Adipocyte (in vitro differentiated cells): ENCODE results near the gene RECQL5.
A peak's percentile ranks its signal among the peaks of the same experiment; 100 is the strongest.

Source experiments
- DNase-seq: peaks from one replicate; pipeline ENCODE4 v3.0.0-alpha.2; 2015; ENCODE audit warnings: low read depth
- H3K27me3 ChIP-seq: replicated peaks from 2 replicates; pipeline ENCODE4 v1.7.0; 2013; ENCODE audit warnings: mild to moderate bottlenecking, low read length, moderate library complexity; ENCODE audit not compliant: control insufficient read depth, insufficient read depth
- H3K36me3 ChIP-seq: 2 replicates; pipeline ENCODE4 v1.7.0; 2013; ENCODE audit warnings: low read length, mild to moderate bottlenecking, moderate library complexity; ENCODE audit not compliant: control insufficient read depth, insufficient read depth, severe bottlenecking
- H3K4me1 ChIP-seq: 2 replicates; pipeline ENCODE4 v1.7.0; 2013; ENCODE audit warnings: mild to moderate bottlenecking, low read length, moderate library complexity; ENCODE audit not compliant: control insufficient read depth, insufficient read depth
- H3K4me3 ChIP-seq: 2 replicates; pipeline ENCODE4 v1.7.0; 2013; ENCODE audit warnings: mild to moderate bottlenecking, low read length, moderate library complexity
- H3K9ac ChIP-seq: 2 replicates; pipeline ENCODE4 v1.7.0; 2013; ENCODE audit warnings: mild to moderate bottlenecking, low read length, moderate library complexity
- H3K9me3 ChIP-seq: 2 replicates; pipeline ENCODE4 v1.7.0; 2013; ENCODE audit warnings: mild to moderate bottlenecking, low read length, moderate library complexity; ENCODE audit not compliant: control insufficient read depth

The RECQL5 gene

DNA sequence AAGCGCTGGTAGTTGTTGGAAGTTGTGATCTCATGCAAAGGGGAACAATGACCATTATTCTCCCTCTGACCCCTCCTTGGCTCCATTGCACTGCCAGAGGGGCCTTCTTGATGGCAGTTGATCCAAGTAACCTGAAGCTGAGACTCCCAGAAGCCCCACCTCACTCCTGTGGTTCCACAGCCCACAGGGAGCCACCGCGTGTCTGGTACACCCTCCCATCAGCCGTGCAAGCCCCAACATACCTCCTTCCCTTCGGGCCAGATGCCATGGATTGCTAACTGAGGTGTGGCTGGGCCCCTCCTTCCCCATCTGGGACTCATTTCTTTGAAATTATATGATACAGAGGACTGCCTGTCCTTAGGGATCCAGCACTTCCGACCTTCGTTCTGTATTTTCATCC is 18.0 kb upstream of the RECQL5 start:
- H3K9ac ChIP-seq: no peak overlapping the region
- H3K4me1 ChIP-seq: peaks cover 46% of the 10 kb centered on the region
- no peaks in the 10 kb centered on the region for H3K9me3 ChIP-seq
- DNase-seq: peak; percentile 88
- H3K27me3 ChIP-seq: no peaks in the 10 kb centered on the region
- H3K4me3 ChIP-seq: no peak overlapping the region
- H3K36me3 ChIP-seq: peaks cover 14% of the 10 kb centered on the region

DNA sequence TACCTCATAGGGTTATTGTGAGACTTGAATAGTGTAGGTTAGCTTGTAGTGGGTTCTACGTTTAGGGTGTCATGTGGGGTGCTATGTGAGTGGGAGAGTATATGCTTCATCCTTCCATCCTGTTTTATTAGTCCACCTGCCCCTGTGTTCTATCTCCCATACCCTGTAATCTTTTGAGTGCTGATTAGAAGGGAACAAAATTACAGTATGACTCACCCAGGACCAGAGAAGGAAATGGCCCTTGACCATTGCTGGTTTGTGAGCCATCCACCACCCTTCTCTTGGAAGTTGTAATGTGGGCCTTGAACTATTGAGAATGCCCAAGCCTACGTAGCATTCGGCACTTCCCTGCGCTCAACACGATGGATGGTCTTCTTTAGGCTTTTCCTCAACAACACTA is 17.3 kb upstream of the RECQL5 start:
- Histone ChIP-seq H3K27me3 (no peaks in the 10 kb centered on the region), H3K9me3 (no peaks in the 10 kb centered on the region), H3K9ac (no peak overlapping the region), H3K4me3 (no peak overlapping the region), H3K4me1 (peaks cover 46% of the 10 kb centered on the region), H3K36me3 (peaks cover 20% of the 10 kb centered on the region)
- DNase-seq: no peak

DNA sequence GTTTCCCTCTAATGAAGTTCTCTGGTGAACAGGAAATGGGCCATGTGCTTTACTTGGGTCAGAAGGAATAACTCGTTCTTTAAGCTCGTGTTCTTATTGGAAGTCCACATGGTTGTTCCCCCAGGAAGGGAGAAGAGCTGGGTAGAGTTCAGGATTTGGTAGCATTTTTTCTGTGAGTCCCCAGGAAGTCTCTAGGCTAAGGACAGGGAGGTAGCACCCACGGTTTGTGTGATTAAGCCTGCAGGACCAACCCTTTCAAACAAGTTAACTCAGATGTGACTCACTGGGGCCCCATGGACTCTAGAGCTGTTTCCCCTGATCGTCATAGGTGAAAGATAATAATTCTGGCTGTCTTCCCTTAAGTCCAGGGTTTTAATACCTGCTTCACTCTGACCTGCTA is 16.6 kb upstream of the RECQL5 start:
- DNase-seq: peak; percentile 49
- peaks cover 23% of the 10 kb centered on the region for H3K36me3 ChIP-seq

DNA sequence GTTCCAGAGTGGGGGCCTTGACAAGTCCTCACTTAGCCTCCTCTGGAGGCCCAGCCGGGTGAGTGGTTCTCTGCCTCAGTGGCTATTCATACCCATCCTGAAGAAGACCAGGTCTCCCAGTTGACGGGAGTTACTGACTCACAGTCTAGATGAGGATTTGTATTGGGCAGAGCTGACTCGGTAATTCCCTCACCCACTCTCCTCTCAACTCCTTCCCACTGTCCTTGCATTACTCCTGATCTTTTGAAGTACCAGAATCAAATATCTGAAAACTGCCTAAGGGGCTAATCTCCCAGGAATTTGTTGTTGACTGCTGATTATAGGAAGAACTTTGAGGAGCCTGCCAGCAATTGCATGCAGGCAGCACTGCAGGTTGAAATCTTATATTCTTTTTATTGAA is 14.3 kb upstream of the RECQL5 start:
- Histone ChIP-seq H3K27me3 (no peaks in the 10 kb centered on the region), H3K4me1 (peaks cover 32% of the 10 kb centered on the region), H3K9ac (no peak overlapping the region), H3K4me3 (no peak overlapping the region), H3K36me3 (peaks cover 32% of the 10 kb centered on the region), H3K9me3 (no peaks in the 10 kb centered on the region)
- peak; percentile 85 for DNase-seq

More for the DNA sequence above, 16.6 kb upstream of the RECQL5 start:
- no peaks in the 10 kb centered on the region for H3K9me3 ChIP-seq
- H3K9ac ChIP-seq: no peak overlapping the region
- no peak overlapping the region for H3K4me3 ChIP-seq
- H3K4me1 ChIP-seq: peaks cover 43% of the 10 kb centered on the region
- H3K27me3 ChIP-seq: no peaks in the 10 kb centered on the region

DNA sequence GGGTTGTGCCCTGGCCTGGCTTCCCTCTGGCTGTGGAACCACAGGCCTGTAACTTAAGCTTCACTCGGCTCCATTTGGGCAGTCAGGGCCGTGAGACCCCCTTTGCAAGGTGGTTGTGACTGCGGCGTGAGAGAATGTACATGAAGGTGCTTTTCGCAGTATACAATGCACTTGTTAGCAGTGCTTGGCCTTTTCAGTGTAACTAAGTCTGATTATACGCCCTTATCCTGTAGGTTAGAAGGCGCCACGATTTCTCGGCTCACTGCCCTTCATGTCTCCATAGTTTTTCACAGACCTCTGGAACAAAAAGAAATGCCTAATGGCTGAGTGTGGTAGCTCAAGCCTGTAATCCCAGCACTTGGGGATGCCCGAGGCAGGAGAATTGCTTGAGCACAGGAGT is 13.5 kb upstream of the RECQL5 start:
- Histone ChIP-seq H3K36me3 (peaks cover 32% of the 10 kb centered on the region), H3K9ac (no peak overlapping the region)

DNA sequence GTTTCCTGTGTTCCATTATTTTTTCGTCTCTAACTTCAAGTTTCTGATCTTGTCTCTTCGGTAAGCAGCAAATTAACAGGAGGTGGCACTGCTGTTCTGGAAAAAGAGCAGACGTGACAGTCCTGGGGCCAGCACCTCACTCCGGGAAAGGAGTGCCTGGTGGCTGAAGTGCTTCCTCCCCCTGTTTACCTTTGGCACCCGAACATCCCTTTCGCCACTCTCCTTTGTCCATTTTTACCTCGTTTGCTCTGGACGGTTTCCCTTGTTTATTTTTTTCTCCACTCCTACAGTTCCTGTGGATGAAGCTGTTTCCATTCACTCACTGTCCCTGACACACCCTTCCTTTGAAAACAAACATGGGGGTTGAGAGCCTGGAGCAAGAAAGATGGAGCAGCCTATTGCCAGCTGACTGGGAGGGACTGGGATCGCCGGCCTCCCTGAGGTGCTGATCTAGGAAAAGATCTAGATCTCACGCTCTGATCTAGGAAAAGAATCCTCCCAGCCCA is 12.8 kb upstream of the RECQL5 start:
- H3K9ac ChIP-seq: no peak overlapping the region
- H3K9me3 ChIP-seq: no peaks in the 10 kb centered on the region
- H3K36me3 ChIP-seq: peaks cover 32% of the 10 kb centered on the region
- no peaks in the 10 kb centered on the region for H3K27me3 ChIP-seq
- H3K4me3 ChIP-seq: no peak overlapping the region
- DNase-seq: peak; percentile 51
- peaks cover 22% of the 10 kb centered on the region for H3K4me1 ChIP-seq

More for the DNA sequence above, 13.5 kb upstream of the RECQL5 start:
- no peak overlapping the region for H3K4me3 ChIP-seq
- no peak for DNase-seq
- no peaks in the 10 kb centered on the region for H3K9me3 ChIP-seq
- no peaks in the 10 kb centered on the region for H3K27me3 ChIP-seq
- H3K4me1 ChIP-seq: peaks cover 25% of the 10 kb centered on the region

DNA sequence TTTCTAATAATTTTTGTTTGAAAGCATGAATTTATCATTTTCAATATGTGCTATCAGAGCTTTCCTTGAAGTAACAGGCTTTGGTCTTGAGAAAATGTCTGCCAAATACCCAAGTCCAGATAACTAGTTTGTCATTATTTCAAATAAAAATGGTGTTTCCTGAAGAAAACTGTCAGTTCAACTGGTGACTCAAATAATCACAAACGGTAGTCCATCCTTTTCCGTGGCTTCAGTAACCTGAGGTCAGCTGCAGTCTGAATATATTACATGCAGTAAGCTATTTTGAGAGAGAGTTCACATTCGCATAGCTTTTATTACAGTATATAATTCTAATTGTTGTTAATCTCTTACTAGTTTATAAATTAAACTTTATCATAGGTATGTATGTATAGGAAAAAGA is 9.5 kb upstream of the RECQL5 start:
- Histone ChIP-seq H3K36me3 (peaks cover 53% of the 10 kb centered on the region), H3K27me3 (no peaks in the 10 kb centered on the region), H3K4me3 (no peak overlapping the region), H3K4me1 (peaks cover 6% of the 10 kb centered on the region), H3K9ac (no peak overlapping the region), H3K9me3 (no peaks in the 10 kb centered on the region)
- no peak for DNase-seq

DNA sequence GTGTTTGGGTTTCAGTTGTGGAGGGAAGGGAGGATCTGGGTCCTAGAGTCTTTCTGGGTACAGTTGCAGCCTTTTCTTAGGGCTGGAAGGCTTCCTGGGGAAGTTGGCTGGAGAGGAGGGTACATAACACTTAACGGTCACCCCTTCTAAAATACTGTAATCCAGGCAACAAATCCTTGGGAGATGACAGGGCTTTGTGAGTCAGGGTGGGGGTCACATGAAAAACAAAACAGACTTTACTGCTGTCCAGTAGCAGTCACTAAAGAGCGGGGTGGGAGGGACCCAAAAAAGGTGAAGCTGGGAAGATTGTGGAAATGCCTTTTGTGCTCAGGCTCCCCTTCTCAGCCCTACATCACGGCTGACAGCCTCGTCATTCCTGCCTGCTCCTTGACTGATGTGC is 6.5 kb upstream of the RECQL5 start:
- no peak overlapping the region for H3K4me3 ChIP-seq
- H3K36me3 ChIP-seq: peaks cover 59% of the 10 kb centered on the region
- no peak overlapping the region for H3K9ac ChIP-seq
- no peaks in the 10 kb centered on the region for H3K9me3 ChIP-seq
- DNase-seq: no peak
- peaks cover 3% of the 10 kb centered on the region for H3K4me1 ChIP-seq
- no peaks in the 10 kb centered on the region for H3K27me3 ChIP-seq

DNA sequence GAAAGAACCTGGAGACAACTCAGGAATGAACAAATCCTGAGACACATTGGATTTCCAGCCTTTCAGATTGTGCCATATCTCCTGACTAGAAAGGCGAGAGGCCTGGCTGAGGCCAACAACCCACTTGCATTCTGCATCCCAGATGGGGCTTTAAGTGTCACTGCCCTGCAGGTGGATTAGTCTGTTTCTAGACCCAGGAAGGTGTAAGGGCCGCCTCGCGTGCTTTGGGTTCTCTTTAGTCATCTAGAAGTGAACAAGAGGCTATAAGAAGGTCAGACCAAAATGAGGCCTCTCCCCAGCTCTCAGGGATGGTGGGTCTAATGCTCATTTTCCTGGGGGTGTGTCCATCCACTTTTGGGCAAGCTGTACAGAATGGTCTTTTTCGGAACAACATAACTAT is 5.1 kb upstream of the RECQL5 start:
- Histone ChIP-seq H3K4me3 (no peak overlapping the region), H3K4me1 (peaks cover 12% of the 10 kb centered on the region), H3K9me3 (no peaks in the 10 kb centered on the region), H3K9ac (no peak overlapping the region), H3K36me3 (peaks cover 51% of the 10 kb centered on the region), H3K27me3 (no peaks in the 10 kb centered on the region)
- DNase-seq: no peak

DNA sequence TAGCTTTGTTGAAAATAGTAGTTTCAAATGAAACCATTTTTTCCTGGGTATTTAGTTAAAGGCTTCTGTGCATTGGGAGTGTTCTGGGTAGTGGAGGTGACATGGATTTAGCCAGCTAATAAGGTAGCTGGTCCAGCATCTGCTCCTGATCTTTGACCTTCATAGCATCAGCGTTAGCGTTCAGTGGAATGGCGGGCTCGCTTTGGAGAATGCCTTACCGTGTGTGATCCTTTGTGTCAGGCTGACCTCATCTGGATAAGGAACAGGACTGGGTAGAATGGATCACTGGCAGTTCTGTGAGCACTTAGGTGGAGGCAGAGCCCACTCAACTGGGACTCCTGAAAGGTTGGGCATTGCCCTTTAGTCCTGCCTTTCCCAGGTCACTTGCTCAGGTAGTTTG is 3.9 kb upstream of the RECQL5 start:
- Histone ChIP-seq H3K9me3 (no peaks in the 10 kb centered on the region), H3K4me1 (peaks cover 19% of the 10 kb centered on the region), H3K36me3 (peaks cover 51% of the 10 kb centered on the region), H3K9ac (no peak overlapping the region), H3K27me3 (no peaks in the 10 kb centered on the region), H3K4me3 (no peak overlapping the region)
- DNase-seq: no peak

DNA sequence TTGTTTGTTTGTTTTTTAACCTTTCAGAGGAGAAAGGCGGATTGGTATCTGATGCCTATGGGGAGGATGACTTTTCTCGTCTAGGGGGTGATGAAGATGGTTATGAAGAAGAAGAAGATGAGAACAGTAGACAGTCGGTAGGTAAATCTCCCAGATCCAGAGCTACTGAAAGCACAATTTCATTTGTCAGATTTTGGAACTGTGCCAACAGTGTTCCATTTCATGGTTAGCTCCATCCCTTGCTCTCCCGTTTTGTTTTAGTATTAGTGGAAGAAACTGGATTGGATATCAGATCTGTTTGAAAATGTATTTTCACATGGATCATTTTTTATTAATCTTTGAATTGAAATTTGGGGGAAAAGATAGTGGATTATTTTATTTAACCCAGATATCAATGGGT is 1.5 kb upstream of the RECQL5 start:
- Histone ChIP-seq H3K27me3 (no peaks in the 10 kb centered on the region), H3K9ac (peak overlapping the region; percentile 96), H3K9me3 (no peaks in the 10 kb centered on the region), H3K4me1 (peaks cover 19% of the 10 kb centered on the region), H3K4me3 (peak overlapping the region; percentile 100), H3K36me3 (peaks cover 47% of the 10 kb centered on the region)
- DNase-seq: peak; percentile 39

DNA sequence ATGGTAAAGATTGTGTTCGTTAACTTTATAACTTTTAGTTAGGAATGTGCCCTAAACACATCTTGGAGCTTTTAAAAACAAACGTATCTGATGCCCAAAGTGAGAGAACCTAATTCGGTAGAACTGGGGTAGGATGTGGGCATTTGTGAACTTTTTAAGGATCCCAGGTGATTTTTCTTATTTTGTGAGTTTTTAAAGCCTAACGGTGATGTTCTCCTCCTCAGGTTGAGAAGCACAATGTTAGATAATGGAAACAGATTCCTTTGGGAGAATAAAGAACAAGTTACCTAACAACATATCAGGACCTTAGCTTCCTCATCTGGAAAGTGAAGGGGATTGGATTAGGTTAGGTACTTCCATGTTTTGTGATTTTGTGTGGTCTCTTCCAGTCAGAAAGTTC is 871 bp upstream of the RECQL5 start:
- Histone ChIP-seq H3K9ac (peak overlapping the region; percentile 96), H3K9me3 (no peaks in the 10 kb centered on the region), H3K36me3 (peaks cover 43% of the 10 kb centered on the region), H3K4me3 (peak overlapping the region; percentile 100), H3K27me3 (no peaks in the 10 kb centered on the region), H3K4me1 (peaks cover 19% of the 10 kb centered on the region)
- no peak for DNase-seq
